ENCODE measurements around the gene FCN1. TPM values are rescaled to one million over a fixed set of nuclear protein-coding genes. Genes with fewer than 3 reads are reported as not detected.

FCN1 gene
- total RNA-seq, 4 donors from 2014 or later = 2.0 to 10.5 (median 4.3) TPM

DNA sequence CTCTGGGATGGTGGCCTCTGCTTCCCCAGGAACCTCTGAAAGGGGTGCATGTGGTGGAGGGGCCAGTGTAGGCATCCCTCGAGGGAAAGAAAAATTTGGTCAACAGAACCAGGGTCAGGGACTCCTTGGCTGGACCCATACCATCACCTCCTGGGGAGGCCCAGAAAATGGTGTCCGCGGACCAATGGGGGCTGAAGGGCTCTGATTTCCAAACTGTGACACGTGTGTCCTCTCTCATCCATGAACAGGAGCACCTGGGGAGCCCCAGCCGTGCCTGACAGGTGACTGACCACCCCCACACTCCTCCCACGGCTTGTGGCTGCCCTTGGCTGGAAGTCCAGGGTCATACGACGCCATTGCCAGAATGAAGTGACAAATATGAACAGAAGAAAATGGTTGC, 33.2 kb downstream of the FCN1 start:
- TF ChIP-seq, protein P1, sequence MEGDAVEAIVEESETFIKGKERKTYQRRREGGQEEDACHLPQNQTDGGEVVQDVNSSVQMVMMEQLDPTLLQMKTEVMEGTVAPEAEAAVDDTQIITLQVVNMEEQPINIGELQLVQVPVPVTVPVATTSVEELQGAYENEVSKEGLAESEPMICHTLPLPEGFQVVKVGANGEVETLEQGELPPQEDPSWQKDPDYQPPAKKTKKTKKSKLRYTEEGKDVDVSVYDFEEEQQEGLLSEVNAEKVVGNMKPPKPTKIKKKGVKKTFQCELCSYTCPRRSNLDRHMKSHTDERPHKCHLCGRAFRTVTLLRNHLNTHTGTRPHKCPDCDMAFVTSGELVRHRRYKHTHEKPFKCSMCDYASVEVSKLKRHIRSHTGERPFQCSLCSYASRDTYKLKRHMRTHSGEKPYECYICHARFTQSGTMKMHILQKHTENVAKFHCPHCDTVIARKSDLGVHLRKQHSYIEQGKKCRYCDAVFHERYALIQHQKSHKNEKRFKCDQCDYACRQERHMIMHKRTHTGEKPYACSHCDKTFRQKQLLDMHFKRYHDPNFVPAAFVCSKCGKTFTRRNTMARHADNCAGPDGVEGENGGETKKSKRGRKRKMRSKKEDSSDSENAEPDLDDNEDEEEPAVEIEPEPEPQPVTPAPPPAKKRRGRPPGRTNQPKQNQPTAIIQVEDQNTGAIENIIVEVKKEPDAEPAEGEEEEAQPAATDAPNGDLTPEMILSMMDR (IDR thresholded peaks at IDR 0.05; ENCODE audit: low read depth) = no peak

DNA sequence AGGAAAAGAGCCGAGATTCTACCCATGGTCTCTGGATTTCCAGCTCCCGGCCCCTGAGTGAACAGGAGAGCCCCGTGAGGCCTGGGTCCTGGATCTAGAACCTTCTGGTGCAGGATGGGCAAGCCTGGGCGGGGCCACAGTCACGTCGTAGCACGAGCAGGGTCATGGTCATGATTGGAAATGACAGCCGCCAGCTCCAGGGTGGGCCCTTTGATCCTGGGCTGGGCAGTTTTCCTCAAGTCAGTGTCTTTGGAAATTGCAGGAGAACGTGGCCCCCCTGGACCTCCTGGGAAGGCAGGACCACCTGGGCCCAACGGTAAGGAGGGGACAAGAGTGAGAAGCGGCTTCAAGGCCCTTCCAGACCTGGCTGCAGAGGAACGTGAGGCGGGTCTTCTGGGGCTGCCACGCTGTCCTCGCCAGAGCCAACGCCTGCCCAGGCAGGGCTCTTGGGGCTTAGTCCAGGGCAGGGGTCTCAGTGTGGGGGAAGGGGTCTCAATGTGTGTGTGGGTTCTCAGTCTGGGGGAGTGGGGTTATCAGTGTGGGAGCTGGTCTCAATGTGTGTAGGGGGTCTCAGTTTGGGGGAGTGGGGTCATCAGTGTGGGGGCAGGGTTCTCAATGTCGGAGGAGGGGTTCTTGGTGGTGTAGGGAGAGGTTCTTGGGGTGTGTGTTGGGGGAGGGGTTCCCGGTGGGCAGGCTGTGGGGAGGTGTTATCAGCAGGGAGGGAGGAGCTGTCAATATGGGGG, 34.5 kb downstream of the FCN1 start:
- TF ChIP-seq, protein P1 (IDR thresholded peaks at IDR 0.05; ENCODE audit: low read depth) = no peak

DNA sequence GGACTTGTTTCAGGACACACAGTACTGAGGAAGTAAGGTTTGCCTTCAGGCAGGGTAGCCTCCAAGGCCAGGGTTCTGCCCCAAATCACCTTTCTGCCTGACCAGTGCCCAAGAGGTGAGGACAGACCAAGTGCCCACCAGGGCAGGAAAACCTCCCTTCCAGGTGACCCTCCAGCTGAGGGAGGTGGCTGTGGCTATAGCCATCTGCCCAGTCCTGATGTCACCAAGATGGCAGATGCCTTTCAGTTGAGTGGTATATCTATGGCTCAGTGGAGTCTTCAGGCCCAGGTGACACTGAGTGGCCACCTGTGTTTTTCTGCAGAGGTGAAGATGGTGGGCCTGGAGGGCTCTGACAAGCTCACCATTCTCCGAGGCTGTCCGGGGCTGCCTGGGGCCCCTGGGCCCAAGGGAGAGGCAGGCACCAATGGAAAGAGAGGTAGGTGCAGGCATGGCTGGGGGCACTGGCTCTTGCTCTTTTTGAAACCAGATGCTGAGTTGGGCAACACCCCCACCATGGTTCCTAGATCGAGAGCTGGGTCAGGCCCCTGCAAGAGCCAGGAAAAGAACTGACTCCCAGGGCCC, 35.4 kb downstream of the FCN1 start:
- TF ChIP-seq, protein P1 (IDR thresholded peaks at IDR 0.05; ENCODE audit: low read depth) = no peak

DNA sequence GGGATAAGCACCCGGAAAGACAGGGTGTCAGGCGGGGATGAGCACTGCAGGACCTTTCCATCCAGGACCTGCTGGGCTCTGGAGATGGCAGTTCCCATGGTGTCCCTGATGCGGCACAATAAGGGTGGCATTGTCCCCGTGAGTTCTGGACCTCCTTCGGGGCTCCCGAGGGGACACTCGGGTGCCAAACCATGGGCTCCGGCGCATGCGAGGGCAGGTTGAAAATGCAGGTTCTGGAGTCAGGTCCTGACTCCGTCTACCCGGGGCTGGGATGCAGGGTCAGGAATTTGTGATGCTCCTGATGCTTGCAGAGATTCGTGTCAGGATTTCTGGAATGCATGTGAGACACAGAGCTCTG, 36.4 kb downstream of the FCN1 start:
- TF ChIP-seq, protein P1 (IDR thresholded peaks at IDR 0.05; ENCODE audit: low read depth) = no peak

DNA sequence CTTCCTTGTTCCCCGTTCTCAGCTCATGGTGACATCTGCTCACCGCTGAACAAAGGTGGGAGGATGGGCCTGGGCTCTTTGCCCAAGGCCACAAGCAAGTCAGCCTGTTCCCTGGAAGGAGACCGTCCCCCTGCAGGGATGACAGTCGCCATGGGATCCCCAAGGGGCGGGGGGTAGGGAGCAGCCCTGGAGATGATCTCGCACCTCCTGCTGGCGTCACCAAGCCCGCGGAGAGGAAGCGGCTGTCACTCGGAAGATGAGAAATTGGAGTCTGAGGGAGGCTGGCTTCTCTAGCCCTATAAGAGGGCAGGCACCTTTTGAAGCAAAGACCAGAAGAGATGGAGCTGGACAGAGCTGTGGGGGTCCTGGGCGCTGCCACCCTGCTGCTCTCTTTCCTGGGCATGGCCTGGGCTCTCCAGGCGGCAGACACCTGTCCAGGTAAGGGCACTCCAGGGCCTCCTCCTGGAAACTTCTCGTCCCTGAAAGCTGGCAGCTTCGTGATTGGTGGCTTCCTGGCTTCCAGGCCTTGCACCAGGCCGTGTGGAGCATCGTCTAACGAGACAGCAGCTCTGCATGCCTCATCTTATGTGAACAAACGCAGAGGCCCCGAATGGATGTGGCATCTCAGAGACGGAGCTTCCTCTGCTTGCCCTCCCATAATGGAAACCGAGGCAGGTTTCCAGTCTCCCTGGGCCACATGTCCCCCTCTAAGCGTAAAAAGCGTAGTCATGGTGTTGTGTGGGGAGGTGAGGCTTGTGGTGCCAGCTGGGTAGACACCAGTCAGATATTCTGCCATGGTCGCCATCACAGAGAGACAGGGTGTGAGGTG, 37.0 kb downstream of the FCN1 start, which contains the start of gene FCN2:
FCN2 (plus strand) TSS at position 327 of the 829 bp plus-strand sequence; CDS start at position 339, 12 bp downstream.
- TF ChIP-seq, protein P1 (IDR thresholded peaks at IDR 0.05; ENCODE audit: low read depth) = no peak

DNA sequence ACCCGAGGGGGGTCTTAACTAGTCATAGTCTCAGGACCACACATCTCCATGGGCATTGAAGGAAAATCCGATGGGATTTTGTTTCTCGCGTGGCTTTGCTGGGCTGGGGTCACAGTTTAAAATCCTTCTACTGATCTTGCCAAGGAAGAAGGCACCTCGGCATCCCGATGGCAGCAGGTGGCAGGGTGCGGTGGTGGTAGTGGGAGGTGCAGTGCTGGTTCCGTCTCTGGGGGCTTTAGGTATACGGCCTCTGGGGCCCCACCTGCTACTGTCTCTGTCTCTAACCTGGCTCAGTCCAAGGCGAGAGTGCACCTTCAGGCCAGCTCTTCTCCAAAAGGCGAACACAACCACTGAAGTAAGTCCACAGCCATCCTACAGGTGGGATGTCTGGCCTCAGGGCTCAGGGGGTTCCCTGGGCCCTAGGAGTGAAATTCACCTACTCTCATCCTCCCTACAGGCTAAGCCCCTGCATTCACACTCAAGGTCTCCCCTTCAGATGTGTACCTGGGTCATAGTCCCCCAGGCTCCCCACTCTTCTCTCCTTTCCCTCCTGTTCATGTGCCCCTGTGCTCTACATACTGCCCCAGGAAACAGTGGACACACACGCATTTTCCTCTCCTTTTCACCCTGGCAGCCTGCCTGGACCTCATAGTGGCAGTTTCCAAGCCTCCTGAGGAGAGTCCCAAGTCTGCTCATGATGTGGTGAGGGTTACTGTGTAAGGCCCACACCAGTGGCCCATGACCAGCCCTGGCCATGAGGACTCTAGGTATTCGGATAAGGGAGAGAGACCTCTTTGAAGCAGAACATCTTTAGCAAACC, 37.8 kb downstream of the FCN1 start:
- TF ChIP-seq, protein P1 (IDR thresholded peaks at IDR 0.05; ENCODE audit: low read depth) = no peak
